ENCODE measurements around the gene ITPR1. TPM values are rescaled to one million over a fixed set of nuclear protein-coding genes. Genes with fewer than 3 reads are reported as not detected.

The ITPR1 gene
- total RNA-seq, 4 donors from 2014 or later, result 184 to 305 (median 218) TPM

DNA sequence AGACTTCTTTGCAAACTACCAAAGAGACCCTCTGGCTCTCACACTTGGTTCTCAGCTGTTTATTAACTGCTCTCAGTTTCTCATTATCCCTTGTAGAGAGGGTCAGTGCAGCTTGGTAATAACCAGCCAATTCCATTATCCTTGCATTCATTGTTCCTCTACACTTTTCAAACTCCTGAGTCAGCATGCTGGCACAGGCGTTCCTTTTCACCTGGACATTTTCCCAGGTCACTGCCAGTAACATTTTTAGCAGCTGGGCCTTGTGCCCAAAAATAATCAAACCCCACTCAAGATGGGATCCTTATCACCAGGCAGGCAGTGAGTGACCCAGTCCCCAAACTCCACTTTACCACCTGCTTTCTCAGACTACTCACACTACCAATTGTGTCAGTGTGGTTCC, 21.2 kb upstream of the ITPR1 start:
- no peak overlapping the region for H3K27ac ChIP-seq
- peaks cover 5% of the 10 kb centered on the region for H3K27me3 ChIP-seq
- no peaks in the 10 kb centered on the region for H3K36me3 ChIP-seq
- peaks cover 0 to 6% (median 0%) of the 10 kb centered on the region in 3 donors for H3K4me1 ChIP-seq
- no peak overlapping the region for H3K4me3 ChIP-seq
- no peaks in the 10 kb centered on the region for H3K9me3 ChIP-seq
- TF ChIP-seq, protein P1, sequence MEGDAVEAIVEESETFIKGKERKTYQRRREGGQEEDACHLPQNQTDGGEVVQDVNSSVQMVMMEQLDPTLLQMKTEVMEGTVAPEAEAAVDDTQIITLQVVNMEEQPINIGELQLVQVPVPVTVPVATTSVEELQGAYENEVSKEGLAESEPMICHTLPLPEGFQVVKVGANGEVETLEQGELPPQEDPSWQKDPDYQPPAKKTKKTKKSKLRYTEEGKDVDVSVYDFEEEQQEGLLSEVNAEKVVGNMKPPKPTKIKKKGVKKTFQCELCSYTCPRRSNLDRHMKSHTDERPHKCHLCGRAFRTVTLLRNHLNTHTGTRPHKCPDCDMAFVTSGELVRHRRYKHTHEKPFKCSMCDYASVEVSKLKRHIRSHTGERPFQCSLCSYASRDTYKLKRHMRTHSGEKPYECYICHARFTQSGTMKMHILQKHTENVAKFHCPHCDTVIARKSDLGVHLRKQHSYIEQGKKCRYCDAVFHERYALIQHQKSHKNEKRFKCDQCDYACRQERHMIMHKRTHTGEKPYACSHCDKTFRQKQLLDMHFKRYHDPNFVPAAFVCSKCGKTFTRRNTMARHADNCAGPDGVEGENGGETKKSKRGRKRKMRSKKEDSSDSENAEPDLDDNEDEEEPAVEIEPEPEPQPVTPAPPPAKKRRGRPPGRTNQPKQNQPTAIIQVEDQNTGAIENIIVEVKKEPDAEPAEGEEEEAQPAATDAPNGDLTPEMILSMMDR (IDR thresholded peaks at IDR 0.05), result no peak
- TF ChIP-seq POLR2A (IDR thresholded peaks at IDR 0.05), result no peak
- WGBS, 2 donors (ENCODE audit: low coverage in 1 of 2), result 17% methylated on average over 1 of the region's 1 CpG; no CpG with 5 or more reads in 1 of the 2 donors
- no peak for ATAC-seq

DNA sequence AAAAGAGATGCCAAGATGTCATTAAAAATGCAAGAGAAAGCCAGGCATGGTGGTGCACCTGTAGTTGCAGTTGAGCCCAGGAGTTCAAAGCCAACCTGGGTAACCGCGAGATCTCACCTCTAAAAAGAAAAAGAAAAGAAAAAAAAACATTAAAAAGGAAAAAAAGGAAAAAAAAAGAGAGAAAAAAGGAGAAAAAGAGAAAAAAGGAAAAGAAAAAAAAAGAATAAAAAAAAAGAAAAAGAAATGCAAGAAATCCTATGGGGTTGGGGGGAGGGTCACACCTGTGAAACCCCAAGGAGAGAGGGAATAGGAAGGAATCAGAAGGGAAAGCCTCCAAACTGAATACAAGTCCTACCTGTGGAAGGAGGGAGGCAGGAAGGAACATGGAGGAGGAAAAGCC, 20.8 kb upstream of the ITPR1 start:
- no peak for ATAC-seq
- TF ChIP-seq EP300 (IDR thresholded peaks at IDR 0.05) (no peak), POLR2A (IDR thresholded peaks at IDR 0.05) (no peak), POLR2AphosphoS5 (IDR thresholded peaks at IDR 0.05) (no peak)
- TF ChIP-seq, protein P1 (IDR thresholded peaks at IDR 0.05), result no peak
- H3K27ac ChIP-seq, result no peak overlapping the region
- peaks cover 0 to 5% (median 0%) of the 10 kb centered on the region in 3 donors for H3K4me1 ChIP-seq
- H3K36me3 ChIP-seq, result no peaks in the 10 kb centered on the region
- no CpG with 5 or more reads among the region's 2 CpGs for WGBS, 2 donors (ENCODE audit: low coverage in 1 of 2)
- no peak overlapping the region for H3K4me3 ChIP-seq
- H3K9me3 ChIP-seq, result no peaks in the 10 kb centered on the region
- peaks cover 5% of the 10 kb centered on the region for H3K27me3 ChIP-seq

DNA sequence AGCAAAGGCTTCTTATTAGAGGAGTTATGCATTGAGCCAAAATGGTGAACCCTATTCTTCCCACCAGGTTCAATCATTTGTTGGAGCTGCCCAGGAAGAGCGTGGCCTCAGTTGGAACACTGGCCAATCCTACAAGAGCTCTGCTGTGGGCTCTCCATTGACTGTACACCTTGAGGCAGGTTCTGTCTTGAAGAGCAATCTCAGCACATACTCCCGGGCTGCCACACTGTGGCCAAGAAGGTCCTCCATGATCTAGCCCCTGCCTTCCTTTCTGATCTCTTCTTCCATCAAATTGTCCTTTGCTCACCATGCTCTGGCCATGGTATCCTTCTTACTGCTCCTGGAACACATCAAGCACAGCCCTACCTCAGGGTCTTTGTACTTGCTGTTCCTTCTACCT, 20.4 kb upstream of the ITPR1 start:
- 83 to 100% methylated on average over 1 to 2 of the region's 2 CpGs for WGBS, 2 donors (ENCODE audit: low coverage in 1 of 2)
- Histone ChIP-seq H3K27me3 (peaks cover 5% of the 10 kb centered on the region), H3K4me1 (peaks cover 0 to under 1% (median 0%) of the 10 kb centered on the region in 3 donors), H3K36me3 (no peaks in the 10 kb centered on the region), H3K27ac (no peak overlapping the region), H3K4me3 (no peak overlapping the region), H3K9me3 (no peaks in the 10 kb centered on the region)
- no peak for ATAC-seq
- TF ChIP-seq POLR2AphosphoS5 (IDR thresholded peaks at IDR 0.05), result no peak
- TF ChIP-seq POLR2A (IDR thresholded peaks at IDR 0.05), result no peak
- TF ChIP-seq, protein P1 (IDR thresholded peaks at IDR 0.05), result no peak
- TF ChIP-seq EP300 (IDR thresholded peaks at IDR 0.05), result no peak

DNA sequence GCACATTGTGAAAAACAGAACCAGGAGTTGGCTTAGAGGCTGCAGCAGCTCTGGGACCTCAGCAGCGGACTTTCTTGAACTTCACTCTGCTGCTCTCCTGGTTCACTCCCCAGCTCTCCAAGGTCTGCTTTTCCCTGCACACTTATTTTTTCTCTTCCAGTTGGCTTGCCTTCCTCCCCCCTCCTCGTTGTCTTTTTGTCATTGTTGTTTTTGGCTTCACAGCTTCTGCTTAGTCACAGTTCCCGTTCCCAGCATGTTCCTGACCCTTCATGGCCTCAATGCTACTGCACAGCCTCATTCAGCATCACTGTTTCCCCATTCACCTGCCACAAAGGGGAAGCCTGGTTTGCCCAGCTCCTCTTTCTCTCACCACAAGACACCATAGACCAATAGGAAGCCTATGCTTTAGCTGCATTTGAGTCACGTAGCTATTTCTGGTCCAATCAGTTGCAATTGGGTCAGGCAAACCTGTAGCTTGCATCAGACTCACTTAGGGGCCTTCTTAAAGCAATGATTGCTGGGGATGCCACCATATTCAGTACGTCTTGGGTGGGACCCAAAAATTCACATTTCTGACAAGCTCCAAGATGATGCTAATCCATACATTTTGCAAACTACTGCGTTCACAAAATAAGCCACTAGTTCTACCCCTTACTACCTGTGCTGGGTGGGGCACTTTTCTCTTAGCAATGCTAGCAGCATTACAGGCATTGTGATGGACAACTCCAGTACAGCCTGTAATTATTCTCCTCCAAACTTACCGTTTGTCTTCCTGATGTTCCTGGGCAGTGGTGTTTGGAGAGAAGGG, 18.3 kb upstream of the ITPR1 start:
- peak overlapping the region in 2 of 4 donors; percentile 35 to 37 for H3K27ac ChIP-seq
- no peak overlapping the region for H3K4me3 ChIP-seq
- WGBS, 2 donors (ENCODE audit: low coverage in 1 of 2), result 32 to 48% methylated on average over 4 to 7 of the region's 7 CpGs

DNA sequence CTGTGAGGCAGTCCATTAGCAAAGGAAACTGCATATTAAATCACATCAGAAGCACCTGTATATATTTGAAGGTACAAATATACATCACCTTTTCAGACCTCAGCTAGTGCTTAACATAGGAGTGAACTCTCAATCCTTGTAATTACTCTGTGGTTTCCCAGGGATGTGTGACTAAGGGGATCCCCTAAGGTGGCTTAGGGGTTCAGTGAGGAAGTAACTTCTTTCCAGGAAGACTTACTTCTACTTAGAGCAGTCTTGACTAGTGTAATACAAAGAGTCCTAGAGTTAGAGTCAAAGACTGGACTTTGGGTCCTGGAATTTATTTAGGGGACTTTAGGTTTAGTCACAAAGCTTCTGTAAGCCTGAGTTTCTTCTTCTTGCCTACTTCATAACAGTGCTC, 17.3 kb upstream of the ITPR1 start:
- ATAC-seq, result no peak
- no peaks in the 10 kb centered on the region for H3K36me3 ChIP-seq
- peaks cover 5% of the 10 kb centered on the region for H3K27me3 ChIP-seq
- H3K4me3 ChIP-seq, result no peak overlapping the region
- no peak overlapping the region for H3K27ac ChIP-seq
- H3K9me3 ChIP-seq, result no peaks in the 10 kb centered on the region
- no peak for TF ChIP-seq EP300 (IDR thresholded peaks at IDR 0.05)
- TF ChIP-seq POLR2A (IDR thresholded peaks at IDR 0.05), result no peak
- TF ChIP-seq, protein P1 (IDR thresholded peaks at IDR 0.05), result no peak
- no peak for TF ChIP-seq POLR2AphosphoS5 (IDR thresholded peaks at IDR 0.05)
- no peaks in the 10 kb centered on the region for H3K4me1 ChIP-seq

More for the DNA sequence above, 18.3 kb upstream of the ITPR1 start:
- Histone ChIP-seq H3K4me1 (no peaks in the 10 kb centered on the region), H3K36me3 (no peaks in the 10 kb centered on the region), H3K27me3 (peaks cover 5% of the 10 kb centered on the region), H3K9me3 (no peaks in the 10 kb centered on the region)
- peak; percentile 83 for ATAC-seq
- peak; percentile 30 for TF ChIP-seq POLR2AphosphoS5 (IDR thresholded peaks at IDR 0.05)
- TF ChIP-seq EP300 (IDR thresholded peaks at IDR 0.05), result no peak

Data from gastroesophageal sphincter (tissue), 4 donors.